Endothelial cell of umbilical vein (primary cell): ENCODE measurements around the gene RAB3B. TPM values are rescaled to one million over a fixed set of nuclear protein-coding genes. Genes with fewer than 3 reads are reported as not detected.

Source experiments
- BruUV-seq: library from RNA; stranded (reverse); fragments of 400-500 nt; replicated peaks from 2 replicates; lab custom pipeline; 2021; lab: Mats Ljungman, UMichigan
- CTCF ChIA-PET: fragments of 300-600, 350-600 bp; sonication (Branson Sonifier 250); formaldehyde crosslinking; loops from one replicate; lab custom pipeline; 2021; ENCODE audit warnings: antibody characterized with exemption, inconsistent platforms; lab: Charles Lee
- POLR2A ChIA-PET: fragments of 300-600, 350-600 bp; sonication (Branson Sonifier 250); formaldehyde crosslinking; loops from one replicate; lab custom pipeline; 2021; ENCODE audit warnings: antibody characterized with exemption, inconsistent platforms; lab: Charles Lee
- DNase-seq: peaks from one replicate; pipeline ENCODE4 v3.0.0-alpha.2; 2011; ENCODE audit warnings: low read depth, low spot score
- FAIRE-seq: peaks from 2 replicates; lab custom pipeline; 2011; peaks lifted over from hg19 to GRCh38; lab: Jason Lieb, UNC
- H2AFZ ChIP-seq: 2 replicates; pipeline ENCODE4 v1.6.0; 2012; ENCODE audit warnings: low read depth, low read length, control low read depth, inconsistent platforms
- H3K27ac ChIP-seq: 2 replicates; pipeline ENCODE4 v1.5.1; 2011; ENCODE audit warnings: low read depth, mild to moderate bottlenecking, control low read depth, low read length, moderate library complexity; ENCODE audit not compliant: insufficient read depth
- H3K27me3 ChIP-seq, 2 experiments: 2 replicates each; pipeline versions ENCODE4 v1.6.0 to v1.6.1; 2011; ENCODE audit warnings: low read length in 2 of 2, mixed read lengths in 1 of 2; ENCODE audit not compliant: control insufficient read depth in 2 of 2, insufficient read depth in 2 of 2
- H3K36me3 ChIP-seq, 2 experiments: 2 replicates in 1 of 2; 3 replicates in 1 of 2; pipeline ENCODE4 v1.5.1; 2011; ENCODE audit warnings: low read length in 2 of 2, mild to moderate bottlenecking in 1 of 2, moderate library complexity in 1 of 2; ENCODE audit not compliant: control insufficient read depth in 2 of 2, insufficient read depth in 2 of 2; ENCODE audit errors: extremely low read depth in 1 of 2
- H3K4me1 ChIP-seq: 3 replicates; pipeline ENCODE4 v1.5.1; 2011; ENCODE audit warnings: mild to moderate bottlenecking, low read length; ENCODE audit not compliant: control insufficient read depth, insufficient read depth; ENCODE audit errors: extremely low read depth
- H3K4me2 ChIP-seq: 2 replicates; pipeline ENCODE4 v1.6.1; 2011; ENCODE audit warnings: low read length, control low read depth, mixed read lengths; ENCODE audit not compliant: insufficient read depth
- H3K4me3 ChIP-seq, 3 experiments: fragments of 200-600 bp in 1 of 3; sonication (generic), shearing (Covaris generic) in 1 of 3; replicated peaks in 1 of 3; 2 replicates each; pipeline ENCODE4 v1.5.1; 2011 to 2016; ENCODE audit warnings: control low read depth in 3 of 3, low read length in 3 of 3, mild to moderate bottlenecking in 2 of 3, inconsistent platforms in 1 of 3, low read depth in 1 of 3, moderate library complexity in 1 of 3; ENCODE audit not compliant: insufficient read depth in 1 of 3
- H3K79me2 ChIP-seq: 2 replicates; pipeline ENCODE4 v1.6.0; 2012; ENCODE audit warnings: low read length, inconsistent platforms; ENCODE audit not compliant: control insufficient read depth, insufficient read depth
- H3K9ac ChIP-seq: replicated peaks from 2 replicates; pipeline ENCODE3; 2011; ENCODE audit warnings: low read length, control low read depth; ENCODE audit not compliant: insufficient read depth; ENCODE audit errors: extremely low read depth
- H3K9me1 ChIP-seq: replicated peaks from 3 replicates; pipeline ENCODE4 v1.6.0; 2011; ENCODE audit warnings: mild to moderate bottlenecking, low read length; ENCODE audit not compliant: control insufficient read depth, insufficient read depth; ENCODE audit errors: extremely low read depth
- H3K9me3 ChIP-seq: replicated peaks from 2 replicates; pipeline ENCODE4 v1.5.1; 2012; ENCODE audit warnings: low read length, inconsistent platforms; ENCODE audit not compliant: control insufficient read depth, insufficient read depth
- H4K20me1 ChIP-seq: replicated peaks from 2 replicates; pipeline ENCODE3; 2011; ENCODE audit warnings: mild to moderate bottlenecking, low read length; ENCODE audit not compliant: control insufficient read depth, insufficient read depth; ENCODE audit errors: extremely low read depth
- EZH2 ChIP-seq: IDR thresholded peaks from 2 replicates; pipeline ENCODE4 v1.6.1; 2012; ENCODE audit warnings: borderline replicate concordance, low read depth, mild to moderate bottlenecking, moderate library complexity, low read length, inconsistent platforms; ENCODE audit not compliant: severe bottlenecking
- FOS ChIP-seq: IDR thresholded peaks from 2 replicates; pipeline ENCODE4 v1.6.1; 2011; ENCODE audit warnings: mild to moderate bottlenecking, low read length, moderate library complexity, borderline replicate concordance; ENCODE audit not compliant: insufficient read depth
- JUN ChIP-seq: IDR thresholded peaks from 2 replicates; pipeline ENCODE4 v1.6.1; 2011; ENCODE audit warnings: borderline replicate concordance, low read depth; ENCODE audit not compliant: insufficient read length, insufficient read depth
- MYC ChIP-seq: IDR thresholded peaks from one replicate; pipeline ENCODE4 v1.6.1; 2011; ENCODE audit warnings: mild to moderate bottlenecking, low read depth, low read length
- POLR2A ChIP-seq: IDR thresholded peaks from 2 replicates; pipeline ENCODE4 v1.6.1; 2012; ENCODE audit warnings: low read depth, mild to moderate bottlenecking, control low read depth, low read length
- dilution Hi-C: fragments of 300-500 bp; cut with MboI; formaldehyde crosslinking; loops from one replicate; pipeline ENCODE4 v1.15.0; 2019; ENCODE audit warnings: low sequenced_read_pairs; ENCODE audit not compliant: extremely low pct_ligation_motif_present
- intact Hi-C: fragments of 100-400 bp; cut with micrococcal nuclease; formaldehyde crosslinking; loops from one replicate; pipeline ENCODE4 v1.10.0; 2022
- polyA plus RNA-seq, 4 experiments: library from polyadenylated mRNA; depleted of rRNA in 3 of 4; stranded (reverse) in 3 of 4; unstranded in 1 of 4; fragments of >200 nt; gene quantifications; 2 replicates each; pipeline versions ENCODE4 v1.2.1 to v1.2.3, GENCODE V29; 2011 to 2012; ENCODE audit warnings: missing spikeins in 1 of 4
- total RNA-seq: library from RNA; stranded (reverse); gene quantifications from 2 replicates; pipeline ENCODE4 v1.2.3, GENCODE V29; 2021
- TF ChIP-seq, protein P1 (sequence below): IDR thresholded peaks from 2 replicates; pipeline ENCODE4 v1.6.1; 2011; ENCODE audit not compliant: insufficient read depth, insufficient read length
- TF ChIP-seq, protein P2 (sequence below), 2 donors: IDR thresholded peaks; 1 replicate in 1 of 2; 2 replicates in 1 of 2; pipeline ENCODE4 v1.5.1; 2011; ENCODE audit warnings: low read length in 2 of 2, mild to moderate bottlenecking in 2 of 2, moderate library complexity in 2 of 2, control low read depth in 1 of 2, inconsistent platforms in 1 of 2, low read depth in 1 of 2; ENCODE audit not compliant: insufficient read depth in 1 of 2; ENCODE audit errors: extremely low read depth in 1 of 2

RAB3B gene
- total and polyA plus RNA-seq, 2 donors (not counting 3 experiments of a cell fraction or from before 2014, with no cell fraction given), result 4.1 to 10.4 TPM

DNA sequence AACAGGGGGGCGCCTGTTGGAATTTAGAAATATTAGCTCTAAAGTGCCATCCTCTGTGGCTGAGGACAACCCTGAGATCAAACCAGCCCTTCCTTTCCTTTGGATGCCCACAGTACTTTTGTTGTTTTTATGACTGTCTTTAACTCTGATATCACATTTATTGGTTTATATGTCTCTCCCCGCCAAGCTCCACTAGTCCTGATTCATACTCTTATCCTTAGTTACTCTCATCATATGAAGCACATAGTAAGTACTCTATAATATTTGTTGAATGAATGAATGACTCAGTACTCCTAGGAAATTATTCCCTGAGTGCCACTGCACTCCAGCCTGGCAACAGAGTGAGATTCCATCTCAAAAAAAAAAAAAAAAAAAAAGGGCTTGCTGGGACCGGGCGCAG lies 89.3 kb downstream of the RAB3B start:
- Histone ChIP-seq H3K9ac (no peak overlapping the region), H3K36me3 (no peaks in the 10 kb centered on the region), H4K20me1 (no peaks in the 10 kb centered on the region), H2AFZ (no peak overlapping the region), H3K4me1 (peaks cover 23% of the 10 kb centered on the region), H3K9me3 (no peaks in the 10 kb centered on the region), H3K4me2 (no peak overlapping the region), H3K79me2 (no peaks in the 10 kb centered on the region), H3K27me3 (no peaks in the 10 kb centered on the region), H3K27ac (no peak overlapping the region), H3K9me1 (no peaks in the 10 kb centered on the region), H3K4me3 (no peak overlapping the region)
- BruUV-seq, result no TSS peak
- intact Hi-C loops (no loop called here), dilution Hi-C loops (no loop called here)
- DNase-seq, result no peak
- TF ChIP-seq, protein P1, sequence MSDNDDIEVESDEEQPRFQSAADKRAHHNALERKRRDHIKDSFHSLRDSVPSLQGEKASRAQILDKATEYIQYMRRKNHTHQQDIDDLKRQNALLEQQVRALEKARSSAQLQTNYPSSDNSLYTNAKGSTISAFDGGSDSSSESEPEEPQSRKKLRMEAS, result no peak
- TF ChIP-seq POLR2A (no peak), JUN (no peak), FOS (no peak), EZH2 (no peak), MYC (no peak)
- TF ChIP-seq, protein P2, sequence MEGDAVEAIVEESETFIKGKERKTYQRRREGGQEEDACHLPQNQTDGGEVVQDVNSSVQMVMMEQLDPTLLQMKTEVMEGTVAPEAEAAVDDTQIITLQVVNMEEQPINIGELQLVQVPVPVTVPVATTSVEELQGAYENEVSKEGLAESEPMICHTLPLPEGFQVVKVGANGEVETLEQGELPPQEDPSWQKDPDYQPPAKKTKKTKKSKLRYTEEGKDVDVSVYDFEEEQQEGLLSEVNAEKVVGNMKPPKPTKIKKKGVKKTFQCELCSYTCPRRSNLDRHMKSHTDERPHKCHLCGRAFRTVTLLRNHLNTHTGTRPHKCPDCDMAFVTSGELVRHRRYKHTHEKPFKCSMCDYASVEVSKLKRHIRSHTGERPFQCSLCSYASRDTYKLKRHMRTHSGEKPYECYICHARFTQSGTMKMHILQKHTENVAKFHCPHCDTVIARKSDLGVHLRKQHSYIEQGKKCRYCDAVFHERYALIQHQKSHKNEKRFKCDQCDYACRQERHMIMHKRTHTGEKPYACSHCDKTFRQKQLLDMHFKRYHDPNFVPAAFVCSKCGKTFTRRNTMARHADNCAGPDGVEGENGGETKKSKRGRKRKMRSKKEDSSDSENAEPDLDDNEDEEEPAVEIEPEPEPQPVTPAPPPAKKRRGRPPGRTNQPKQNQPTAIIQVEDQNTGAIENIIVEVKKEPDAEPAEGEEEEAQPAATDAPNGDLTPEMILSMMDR (IDR thresholded peaks at IDR 0.05; ENCODE audit: extremely low read depth in 1 of 2, insufficient read depth in 1 of 2, low read depth in 1 of 2, low read length in 2 of 2), result no peak
- no peak for FAIRE-seq
- ChIA-PET POLR2A (interaction anchor here (0.7 kb wide), 1 partner anchor 618 kb away, joined by 4 read pairs; no protein-coding TSS in a partner anchor), CTCF (no interaction called here)
